ENCODE measurements around the gene TMEM106C. TPM values are rescaled to one million over a fixed set of nuclear protein-coding genes. Genes with fewer than 3 reads are reported as not detected.
A peak's percentile ranks its signal among the peaks of the same experiment; 100 is the strongest.
"Not testable (repeated sequence)": the region's sequence is repeated elsewhere in the genome, so short reads cannot be mapped to it uniquely, and the experiment has no call there.

The TMEM106C gene
- total RNA-seq, 1 donor from 2014 or later: 56.4 TPM

GRCh38 chr12:47949441-47950341 lies 13.7 kb upstream of the TMEM106C start:
- peak; percentile 92 for DNase-seq (ENCODE audit: low read depth)

GRCh38 chr12:47950856-47951468 lies 12.4 kb upstream of the TMEM106C start:
- DNase-seq (ENCODE audit: low read depth): no peak

- DNase-seq (ENCODE audit: low read depth): no peak
Measured at GRCh38 chr12:47954058-47954457, 9.3 kb upstream of the TMEM106C start.

- no peak for DNase-seq (ENCODE audit: low read depth)
Measured at GRCh38 chr12:47954467-47955045, 8.8 kb upstream of the TMEM106C start.

- no peak for DNase-seq (ENCODE audit: low read depth)
Measured at GRCh38 chr12:47955059-47955458, 8.3 kb upstream of the TMEM106C start.

- not testable (repeated sequence) for DNase-seq (ENCODE audit: low read depth)
Measured at GRCh38 chr12:47957671-47958070, 5.7 kb upstream of the TMEM106C start.

GRCh38 chr12:47962198-47962597 lies 1.2 kb upstream of the TMEM106C start:
- DNase-seq (ENCODE audit: low read depth): no peak

- no peak for DNase-seq (ENCODE audit: low read depth)
Measured at GRCh38 chr12:47964106-47964728, 821 bp downstream of the TMEM106C start.

GRCh38 chr12:47965581-47965980 lies 2.2 kb downstream of the TMEM106C start:
- DNase-seq (ENCODE audit: low read depth): no peak

GRCh38 chr12:47967461-47968321 lies 4.3 kb downstream of the TMEM106C start:
- DNase-seq (ENCODE audit: low read depth): no peak

- no peak for DNase-seq (ENCODE audit: low read depth)
Measured at GRCh38 chr12:47969845-47970244, 6.4 kb downstream of the TMEM106C start.

GRCh38 chr12:47970843-47971242 lies 7.4 kb downstream of the TMEM106C start:
- no peak for DNase-seq (ENCODE audit: low read depth)

- DNase-seq (ENCODE audit: low read depth): no peak
Measured at GRCh38 chr12:47972895-47973294, 9.5 kb downstream of the TMEM106C start.

- DNase-seq (ENCODE audit: low read depth): no peak
Measured at GRCh38 chr12:47973870-47974269, 10.5 kb downstream of the TMEM106C start.

- no peak for DNase-seq (ENCODE audit: low read depth)
Measured at GRCh38 chr12:47975036-47975620, 11.7 kb downstream of the TMEM106C start.

- DNase-seq (ENCODE audit: low read depth): no peak
Measured at GRCh38 chr12:47975816-47976215, 12.4 kb downstream of the TMEM106C start.

- no peak for DNase-seq (ENCODE audit: low read depth)
Measured at GRCh38 chr12:47977046-47977771, 13.8 kb downstream of the TMEM106C start.

GRCh38 chr12:47977772-47978597 lies 14.6 kb downstream of the TMEM106C start:
- DNase-seq (ENCODE audit: low read depth): no peak

- DNase-seq (ENCODE audit: low read depth): no peak
Measured at GRCh38 chr12:47978598-47978873, 15.1 kb downstream of the TMEM106C start.

Data from myocyte (in vitro differentiated cells).